Measurements from ENCODE around the gene ANKRD50.

ANKRD50 gene

GRCh38 chr4:124658795-124659194 is 53.7 kb downstream of the ANKRD50 start:
- Histone ChIP-seq H3K27ac (no peak overlapping the region), H3K36me3 (replicated peaks) (no peaks in the 10 kb centered on the region), H3K4me3 (ENCODE audit: low read depth, low read length) (no peak overlapping the region), H3K27me3 (replicated peaks) (no peaks in the 10 kb centered on the region)
- in situ Hi-C loops (cut with HindIII; ENCODE audit: low pct_ligation_motif_present, low sequenced_read_pairs): no loop called here
- DNase-seq: no peak
- no peak for TF ChIP-seq CTCF (IDR thresholded peaks at IDR 0.05; ENCODE audit: low read depth, low read length, missing control alignments)

DNA sequence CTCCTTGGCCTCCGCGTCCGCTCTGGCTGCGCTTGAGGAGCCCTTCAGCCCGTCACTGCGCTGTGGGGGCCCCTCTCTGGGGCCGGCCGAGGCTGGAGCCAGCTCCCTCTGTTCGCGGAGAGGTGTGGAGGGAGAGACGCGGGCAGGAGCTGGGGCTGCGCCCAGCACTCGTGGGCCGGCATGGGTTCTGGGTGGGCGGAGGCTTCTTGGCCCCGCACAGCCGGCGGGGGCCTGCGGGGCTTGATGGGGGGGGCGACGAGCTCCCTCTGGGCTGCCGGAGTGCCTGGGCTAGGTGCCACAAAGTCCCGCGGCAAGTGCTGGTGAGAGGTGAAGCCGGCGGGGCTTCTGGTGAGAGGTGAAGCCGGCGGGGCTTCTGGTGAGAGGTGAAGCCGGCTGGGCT is 61.9 kb downstream of the ANKRD50 start:
- no peak for TF ChIP-seq CTCF (IDR thresholded peaks at IDR 0.05; ENCODE audit: low read depth, low read length, missing control alignments)
- no peak for DNase-seq
- Histone ChIP-seq H3K36me3 (replicated peaks) (no peaks in the 10 kb centered on the region), H3K4me3 (ENCODE audit: low read depth, low read length) (no peak overlapping the region), H3K27ac (no peak overlapping the region), H3K27me3 (replicated peaks) (no peaks in the 10 kb centered on the region)
- in situ Hi-C loops (cut with HindIII; ENCODE audit: low pct_ligation_motif_present, low sequenced_read_pairs): no loop called here

GRCh38 chr4:124647599-124647998 is 64.9 kb downstream of the ANKRD50 start:
- H3K4me3 ChIP-seq (ENCODE audit: low read depth, low read length): no peak overlapping the region
- no peak overlapping the region for H3K27ac ChIP-seq
- H3K36me3 ChIP-seq (replicated peaks): no peaks in the 10 kb centered on the region
- in situ Hi-C loops (cut with HindIII; ENCODE audit: low pct_ligation_motif_present, low sequenced_read_pairs): no loop called here
- H3K27me3 ChIP-seq (replicated peaks): no peaks in the 10 kb centered on the region
- no peak for DNase-seq
- no peak for TF ChIP-seq CTCF (IDR thresholded peaks at IDR 0.05; ENCODE audit: low read depth, low read length, missing control alignments)

GRCh38 chr4:124644621-124645020 is 67.9 kb downstream of the ANKRD50 start:
- in situ Hi-C loops (cut with HindIII; ENCODE audit: low pct_ligation_motif_present, low sequenced_read_pairs): no loop called here
- DNase-seq: no peak
- Histone ChIP-seq H3K36me3 (replicated peaks) (no peaks in the 10 kb centered on the region), H3K27ac (no peak overlapping the region), H3K27me3 (replicated peaks) (no peaks in the 10 kb centered on the region), H3K4me3 (ENCODE audit: low read depth, low read length) (no peak overlapping the region)
- no peak for TF ChIP-seq CTCF (IDR thresholded peaks at IDR 0.05; ENCODE audit: low read depth, low read length, missing control alignments)

DNA sequence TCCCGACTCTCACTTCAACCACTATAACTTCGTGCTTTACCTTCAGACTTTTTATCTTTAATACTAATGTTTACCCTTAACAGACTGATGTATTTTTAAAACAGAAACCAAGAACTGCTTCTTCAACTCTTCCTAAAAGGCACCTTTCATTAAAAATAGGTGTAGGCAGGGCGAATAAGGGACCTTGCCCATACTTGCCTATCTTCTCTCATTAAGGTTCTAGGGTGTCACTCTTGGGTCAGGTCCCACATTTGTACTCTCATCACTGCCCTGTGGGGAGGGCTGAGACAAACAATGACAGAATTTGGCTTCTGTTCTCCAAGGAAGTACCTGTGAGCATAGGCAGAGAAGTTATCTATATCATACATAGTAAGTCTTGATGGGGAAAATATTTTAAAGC is 69.7 kb downstream of the ANKRD50 start:
- Histone ChIP-seq H3K4me3 (ENCODE audit: low read depth, low read length) (no peak overlapping the region), H3K27ac (no peak overlapping the region), H3K36me3 (replicated peaks) (no peaks in the 10 kb centered on the region), H3K27me3 (replicated peaks) (no peaks in the 10 kb centered on the region)
- in situ Hi-C loops (cut with HindIII; ENCODE audit: low pct_ligation_motif_present, low sequenced_read_pairs): no loop called here
- DNase-seq: no peak
- TF ChIP-seq CTCF (IDR thresholded peaks at IDR 0.05; ENCODE audit: low read depth, low read length, missing control alignments): no peak

GRCh38 chr4:124641715-124642381 is 70.7 kb downstream of the ANKRD50 start:
- Histone ChIP-seq H3K36me3 (replicated peaks) (no peaks in the 10 kb centered on the region), H3K27ac (no peak overlapping the region)
- in situ Hi-C loops (cut with HindIII; ENCODE audit: low pct_ligation_motif_present, low sequenced_read_pairs): no loop called here

More at GRCh38 chr4:124641715-124642381, 70.7 kb downstream of the ANKRD50 start:
- Histone ChIP-seq H3K27me3 (replicated peaks) (no peaks in the 10 kb centered on the region), H3K4me3 (ENCODE audit: low read depth, low read length) (no peak overlapping the region)
- no peak for TF ChIP-seq CTCF (IDR thresholded peaks at IDR 0.05; ENCODE audit: low read depth, low read length, missing control alignments)
- DNase-seq: peak; percentile 88

All from brain microvascular endothelial cell (primary cell).